ENCODE results near the gene FHAD1.
"Not testable (repeated sequence)": the region's sequence is repeated elsewhere in the genome, so short reads cannot be mapped to it uniquely, and the experiment has no call there.

The FHAD1 gene

GRCh38 chr1:15380601-15381508 lies 133.8 kb downstream of the FHAD1 start:
- no peak for DNase-seq

- no peak for DNase-seq
Observed at GRCh38 chr1:15381805-15382204, 134.8 kb downstream of the FHAD1 start.

DNA sequence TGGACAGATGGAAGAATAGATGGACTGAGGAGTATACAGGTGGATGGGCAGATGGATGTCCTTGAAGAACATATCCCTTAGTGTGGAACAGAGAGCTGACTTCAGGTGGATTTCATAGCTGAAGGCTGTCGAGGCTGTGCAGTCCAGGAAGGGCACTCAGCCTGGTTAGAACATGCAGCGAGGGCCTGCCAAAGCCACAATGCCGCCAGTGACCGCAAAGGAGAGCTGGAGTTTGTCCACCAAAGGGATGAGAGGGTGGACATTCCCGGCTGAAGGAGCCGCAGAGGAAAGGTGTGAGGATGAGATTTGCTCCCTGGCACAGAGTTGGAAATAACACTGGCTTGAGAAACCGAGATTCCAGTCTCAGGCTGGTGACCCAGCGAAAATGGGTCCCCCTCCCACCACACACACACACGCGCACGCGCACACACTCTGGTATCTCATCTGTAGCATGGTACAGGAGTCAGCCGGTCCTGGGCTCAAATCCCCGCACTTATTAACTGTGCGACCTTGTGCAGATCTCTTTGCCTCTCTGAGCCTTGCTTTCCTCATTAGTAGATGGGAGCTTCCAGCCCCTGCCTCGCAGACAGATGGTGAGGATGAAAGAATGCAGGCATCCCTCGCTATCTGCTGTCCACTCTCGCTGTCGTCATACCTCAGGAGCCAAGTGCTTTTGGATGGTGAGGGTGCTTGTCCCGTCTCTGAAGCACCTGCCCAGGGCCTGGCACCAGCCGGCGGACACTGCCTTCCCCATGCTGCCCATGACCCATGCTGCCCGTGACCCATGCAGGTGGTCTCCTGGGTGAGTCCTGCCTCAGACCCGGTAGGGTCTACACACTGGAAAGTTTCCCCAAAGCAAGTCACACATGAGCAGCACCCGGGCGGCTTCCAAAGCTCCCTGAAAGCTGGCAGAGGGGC lies 135.8 kb downstream of the FHAD1 start:
- no peak for DNase-seq

- no peak for DNase-seq
Observed at GRCh38 chr1:15383810-15384209, 136.8 kb downstream of the FHAD1 start.

DNA sequence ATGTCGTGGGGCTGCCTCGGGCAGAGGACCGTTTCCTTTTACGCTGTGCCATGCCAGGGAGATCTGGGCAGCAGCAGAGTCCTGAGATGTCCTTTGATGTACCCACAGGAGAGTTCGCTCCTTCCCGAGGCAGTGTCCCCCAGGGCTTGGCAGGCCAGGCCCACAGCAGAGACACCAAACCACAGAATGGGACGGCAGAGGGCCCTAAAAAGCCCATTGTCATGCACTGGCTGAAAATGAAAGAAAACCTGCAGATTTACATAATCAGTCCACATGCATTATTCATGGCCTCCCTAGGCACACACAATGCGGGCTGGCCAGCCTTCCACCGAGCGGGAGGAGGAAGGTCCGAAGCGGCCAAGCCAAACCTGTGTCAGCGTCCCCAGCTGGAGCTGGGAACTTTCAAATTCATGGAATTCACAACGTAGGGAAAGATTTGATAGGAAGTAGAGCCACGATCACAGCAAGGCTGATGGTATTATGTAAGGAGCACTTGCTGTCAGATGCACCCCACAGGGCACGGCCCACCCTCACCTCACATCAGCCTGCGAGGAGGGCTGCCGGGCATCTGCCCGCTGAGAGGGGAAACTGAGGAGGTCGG lies 137.4 kb downstream of the FHAD1 start:
- DNase-seq: no peak

DNA sequence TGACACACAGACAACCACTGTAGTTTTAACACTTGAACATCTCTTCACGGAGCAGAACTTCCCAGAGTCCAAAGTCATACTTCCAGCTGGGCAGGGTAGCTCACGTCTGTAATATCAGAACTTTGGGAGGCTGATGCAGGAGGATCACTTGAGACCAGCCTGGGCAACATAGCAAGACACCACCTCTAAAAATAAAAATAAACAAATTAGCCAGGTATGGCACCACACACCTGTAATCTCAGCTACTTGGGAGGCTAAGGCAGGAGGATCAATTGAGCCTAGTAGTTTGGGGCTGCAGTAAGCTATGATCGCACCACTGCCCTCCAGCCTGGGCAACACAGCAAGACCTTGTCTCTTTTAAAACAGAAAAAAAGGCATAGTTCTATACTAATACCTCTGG lies 138.4 kb downstream of the FHAD1 start:
- no peak for DNase-seq

DNA sequence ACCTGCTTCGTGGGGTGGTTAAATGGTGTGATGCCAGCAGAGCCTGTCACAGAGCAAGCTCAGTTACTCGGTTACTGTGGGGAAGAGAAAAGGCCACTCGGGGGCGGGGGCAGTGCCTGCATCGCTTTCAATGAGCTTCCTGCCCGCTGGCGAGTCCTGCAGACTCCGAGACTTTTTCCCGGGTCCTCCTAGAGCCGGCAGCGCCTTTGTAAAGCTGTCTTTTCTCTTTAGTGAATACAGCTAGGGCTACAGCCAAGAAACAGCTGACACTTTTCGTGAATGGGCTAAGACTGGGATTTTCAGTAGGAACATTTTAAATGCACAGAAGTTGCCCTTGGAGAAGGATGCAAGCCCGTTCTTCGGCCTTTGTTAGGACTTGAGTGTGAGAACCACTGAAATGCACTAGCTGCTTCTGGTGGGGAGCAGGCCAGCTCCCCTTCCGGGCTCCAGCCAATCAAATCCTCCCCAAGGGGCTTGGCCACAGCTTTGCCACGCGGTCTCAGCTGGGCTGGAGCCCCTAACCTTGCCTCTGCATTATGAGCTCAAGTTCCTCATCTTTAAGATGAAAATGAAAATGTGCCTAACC lies 139.2 kb downstream of the FHAD1 start:
- DNase-seq: no peak

DNA sequence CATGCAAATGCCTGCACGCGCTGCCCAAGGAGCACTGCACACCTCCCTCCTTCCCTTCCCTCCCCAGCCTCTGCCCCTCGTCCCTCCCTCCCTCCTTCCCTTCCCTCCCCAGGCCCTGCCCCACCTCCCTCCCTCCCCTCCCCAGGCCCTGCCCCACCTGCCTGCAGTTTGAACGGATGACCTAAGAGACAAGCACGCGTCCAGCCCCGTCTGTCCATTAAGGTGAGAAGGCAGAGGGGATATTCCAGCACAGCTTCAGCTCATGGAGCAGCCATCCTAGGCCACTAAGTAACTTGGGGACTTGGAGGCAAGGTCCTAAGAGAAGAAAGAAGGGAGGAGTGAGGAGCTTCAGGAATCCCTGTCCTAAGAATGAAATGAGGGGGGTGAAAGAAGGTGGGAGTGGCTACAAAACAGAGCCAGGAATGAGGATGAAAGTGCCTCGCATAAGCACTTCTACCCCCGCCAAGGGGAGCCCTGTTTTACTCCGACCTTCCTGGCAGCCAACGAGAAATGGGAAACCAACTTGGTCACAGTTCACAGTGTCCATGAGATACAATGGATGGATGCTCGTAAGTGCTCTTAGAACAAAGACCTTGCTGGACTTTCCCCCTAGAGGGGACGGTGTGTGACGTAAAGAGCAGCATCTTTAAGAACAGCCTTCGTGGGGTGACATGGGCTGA lies 141.3 kb downstream of the FHAD1 start:
- DNase-seq: no peak

DNA sequence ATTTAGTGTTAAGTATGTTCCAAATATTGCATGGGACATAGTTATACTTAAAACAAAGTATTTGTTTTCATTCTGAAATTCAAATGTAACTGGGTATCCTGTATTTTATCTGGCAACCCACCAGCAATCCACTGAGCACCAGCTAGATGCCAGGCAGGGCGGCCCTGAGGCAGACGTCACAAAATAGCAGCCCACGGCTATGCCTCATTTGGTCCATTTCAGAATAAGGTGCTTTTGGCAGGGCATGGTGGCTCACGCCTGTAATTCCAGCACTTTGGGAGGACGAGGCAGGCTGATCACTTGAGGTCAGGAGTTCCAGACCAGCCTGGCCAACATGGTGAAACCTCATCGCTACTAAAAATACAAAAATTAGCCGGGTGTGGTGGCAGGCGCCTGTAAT lies 142.8 kb downstream of the FHAD1 start:
- not testable (repeated sequence) for DNase-seq

GRCh38 chr1:15390667-15391066 lies 143.6 kb downstream of the FHAD1 start:
- DNase-seq: no peak

GRCh38 chr1:15391366-15391765 lies 144.3 kb downstream of the FHAD1 start:
- no peak for DNase-seq

- no peak for DNase-seq
Observed at GRCh38 chr1:15393475-15394257, 146.6 kb downstream of the FHAD1 start.

GRCh38 chr1:15394258-15394690 lies 147.3 kb downstream of the FHAD1 start:
- DNase-seq: no peak

GRCh38 chr1:15397236-15397635 lies 150.2 kb downstream of the FHAD1 start:
- no peak for DNase-seq

- DNase-seq: no peak
Observed at GRCh38 chr1:15399710-15400109, 152.7 kb downstream of the FHAD1 start.

DNA sequence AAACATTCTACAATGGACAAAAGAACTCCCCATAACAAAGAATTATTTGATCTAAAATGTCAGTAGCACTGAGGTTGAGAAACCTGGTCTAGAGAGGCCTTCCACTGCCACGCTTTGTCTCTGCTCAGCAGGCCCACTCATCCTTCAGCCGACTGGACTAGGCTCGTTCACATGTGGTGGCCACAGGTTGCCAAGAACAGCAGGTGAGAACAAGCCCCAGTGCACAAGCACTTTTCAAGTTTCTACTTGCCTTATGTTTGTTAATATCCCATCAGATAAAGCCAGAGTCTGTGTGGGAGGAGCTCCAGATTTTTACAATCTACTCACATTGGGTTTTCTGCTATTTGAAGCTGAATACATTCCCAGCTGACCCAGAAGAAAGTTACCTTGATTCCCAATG lies 153.6 kb downstream of the FHAD1 start:
- peak; percentile 63 for DNase-seq

GRCh38 chr1:15401391-15402055 lies 154.5 kb downstream of the FHAD1 start:
- DNase-seq: no peak

DNA sequence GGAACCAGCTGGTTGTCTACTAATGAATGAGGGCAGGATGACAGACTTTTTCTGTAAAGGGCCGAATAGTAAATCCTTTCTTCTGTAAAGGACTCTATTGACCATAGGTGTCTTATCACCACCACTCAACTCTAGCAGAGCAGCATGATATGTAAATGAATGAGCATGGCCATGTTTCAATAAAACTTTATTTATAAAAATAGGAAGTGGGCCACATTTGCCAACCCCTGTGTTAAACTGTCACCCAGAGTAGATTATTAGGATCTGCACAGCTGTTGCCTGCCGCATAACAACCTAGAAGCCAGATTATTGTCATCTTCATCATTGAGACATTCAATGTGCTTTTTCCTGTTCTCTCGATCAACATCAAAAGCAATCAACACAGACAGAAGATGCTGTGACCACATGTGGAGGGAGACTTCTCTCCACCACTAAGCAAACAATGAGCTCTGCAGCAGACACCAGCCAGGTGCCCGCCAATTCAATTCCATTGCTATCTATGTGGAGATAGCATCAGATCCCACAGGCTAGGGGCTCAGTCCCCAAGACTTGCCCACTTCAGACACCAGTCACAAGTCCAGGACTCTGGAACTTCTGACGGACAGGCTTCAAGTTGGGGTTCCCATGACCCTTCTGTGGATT lies 155.9 kb downstream of the FHAD1 start:
- no peak for DNase-seq

DNA sequence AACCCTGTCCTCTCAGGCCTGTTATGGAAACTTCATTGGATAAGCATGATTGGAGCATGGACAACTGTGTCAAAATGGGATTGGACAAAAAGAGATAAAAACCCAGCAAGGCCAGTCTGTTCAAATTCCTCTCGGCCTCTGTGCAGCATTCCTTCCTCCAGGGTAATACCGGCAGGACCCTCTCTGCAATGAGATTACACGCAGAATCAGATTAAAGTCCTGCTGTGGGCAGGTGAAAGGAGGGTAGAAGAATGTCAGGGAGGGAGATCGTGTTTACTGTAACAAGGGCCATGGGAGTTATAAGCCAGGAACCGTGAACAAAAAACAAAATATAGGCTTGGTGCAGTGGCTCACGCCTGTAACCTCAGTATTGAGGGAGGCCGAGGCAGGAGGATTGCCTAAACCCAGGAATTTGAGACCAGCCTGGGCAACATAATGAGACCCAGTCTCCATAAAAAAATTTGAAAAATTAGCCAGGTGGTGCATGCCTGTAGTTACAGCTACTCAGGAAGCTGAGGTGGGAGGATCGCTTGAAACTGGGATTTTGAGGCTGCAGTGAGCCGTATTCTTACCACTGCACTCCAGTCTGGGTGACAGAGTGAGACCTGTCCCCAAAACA lies 157.0 kb downstream of the FHAD1 start:
- no peak for DNase-seq
